ENCODE results near the gene POLR3E. TPM values are rescaled to one million over a fixed set of nuclear protein-coding genes. Genes with fewer than 3 reads are reported as not detected.

POLR3E gene
- 32.6 to 36.1 TPM (median 35.6 TPM) in 5 replicates for total RNA-seq (2022; extraction: Qiagen RNA extraction)

GRCh38 chr16:22297114-22297870 is at the start of gene POLR3E:
Gene POLR3E (plus strand): TSS chr16:22297409. CDS start chr16:22302969, 5,560 bp downstream.

GRCh38 chr16:22374311-22375116 is 77.3 kb downstream of the POLR3E start, which contains the start of gene CDR2:
Gene CDR2 (minus strand): TSS chr16:22374619. CDS start chr16:22374309, 310 bp downstream.

Other genes starting within 250 kb of the POLR3E start
- 0.03 to 0.11 TPM (median 0.07 TPM) in 3 of 5 replicates, not detected in the others for gene VWA3A, start 204.9 kb upstream of the POLR3E start, total RNA-seq (2022; extraction: Qiagen RNA extraction)
- gene SDR42E2, start 134.9 kb upstream of the POLR3E start, total RNA-seq (2022; extraction: Qiagen RNA extraction): not detected in 5 replicates
- gene EEF2K, start 91.1 kb upstream of the POLR3E start, total RNA-seq (2022; extraction: Qiagen RNA extraction): 12.3 to 16.6 TPM (median 14.8 TPM) in 5 replicates
- 35.5 to 43.4 TPM (median 41.5 TPM) in 5 replicates for gene CDR2, start 77.2 kb downstream of the POLR3E start, total RNA-seq (2022; extraction: Qiagen RNA extraction)
- 19.6 to 31.7 TPM (median 25.6 TPM) in 5 replicates for gene NPIPB5, start 213.5 kb downstream of the POLR3E start, total RNA-seq (2022; extraction: Qiagen RNA extraction)

All from A549 treated with Mapracorat at 1 μM for 4 hours (cell line).